ENCODE measurements around the gene CCS.

Gene CCS

DNA sequence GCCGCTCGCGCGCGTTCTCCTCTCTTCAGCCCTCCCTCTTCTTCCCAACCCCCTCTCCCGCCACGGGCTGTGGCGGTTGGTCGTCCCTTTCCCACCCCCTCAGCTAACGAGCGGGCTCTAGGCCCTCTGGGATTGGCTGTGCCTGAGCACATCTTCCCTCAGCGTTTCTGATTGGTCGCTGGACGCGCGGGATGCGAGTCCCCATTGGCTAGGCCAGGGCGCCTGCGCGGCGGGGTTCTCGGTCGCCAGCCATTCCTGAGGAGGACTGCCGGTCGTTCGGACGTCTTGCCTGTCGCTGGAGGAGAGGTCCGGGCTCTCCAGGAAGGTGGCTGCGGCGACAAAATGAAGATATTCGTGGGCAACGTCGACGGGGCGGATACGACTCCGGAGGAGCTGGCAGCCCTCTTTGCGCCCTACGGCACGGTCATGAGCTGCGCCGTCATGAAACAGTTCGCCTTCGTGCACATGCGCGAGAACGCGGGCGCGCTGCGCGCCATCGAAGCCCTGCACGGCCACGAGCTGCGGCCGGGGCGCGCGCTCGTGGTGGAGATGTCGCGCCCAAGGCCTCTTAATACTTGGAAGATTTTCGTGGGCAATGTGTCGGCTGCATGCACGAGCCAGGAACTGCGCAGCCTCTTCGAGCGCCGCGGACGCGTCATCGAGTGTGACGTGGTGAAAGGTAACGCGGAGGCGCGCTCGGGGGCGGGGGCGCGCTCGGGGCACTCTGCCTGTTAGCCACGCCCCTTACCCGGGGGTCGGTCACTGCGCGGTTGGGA lies 23.6 kb downstream of the CCS start, which contains the start of gene RBM14:
Gene RBM14, plus strand, starts transcription at position 252 of the 776 bp plus-strand sequence. Its CDS starts 91 bp downstream, at position 343.
- TF ChIP-seq CTCF (IDR thresholded peaks at IDR 0.05; ENCODE audit: insufficient read depth, low read length, poor library complexity, severe bottlenecking) (no peak), EZH2phosphoT487 (conservative IDR thresholded peaks at IDR 0.05; ENCODE audit: low read length) (no peak)
- Histone ChIP-seq H3K79me2 (ENCODE audit: insufficient read depth, low read length) (peaks cover 51% of the 10 kb centered on the region), H3K9ac (ENCODE audit: low read length) (peak within 1 kb of the TSS; percentile 100), H3K4me3 (ENCODE audit: insufficient read depth, low read length, poor library complexity, severe bottlenecking) (peak within 1 kb of the TSS; percentile 90), H3K27ac (ENCODE audit: low read depth, low read length) (peak within 1 kb of the TSS; percentile 78), H2AFZ (ENCODE audit: low read depth, low read length, severe bottlenecking) (peak within 1 kb of the TSS; percentile 87), H3K9me2 (replicated peaks; ENCODE audit: insufficient read depth, low read length) (no peaks in the 10 kb centered on the region), H4K20me1 (ENCODE audit: low read depth, low read length) (peaks cover 36% of the 10 kb centered on the region), H3K9me3 (ENCODE audit: insufficient read depth, low read length) (no peaks in the 10 kb centered on the region), H3K27me3 (ENCODE audit: low read length) (no peaks in the 10 kb centered on the region), H3F3A (ENCODE audit: insufficient read depth) (peaks cover 4% of the 10 kb centered on the region; the same call in 1 of the 2 replicates), H3K4me2 (ENCODE audit: low read depth, low read length, poor library complexity, severe bottlenecking) (peak within 1 kb of the TSS; percentile 94), H3K36me3 (ENCODE audit: low read length) (peaks cover 11% of the 10 kb centered on the region)

GRCh38 chr11:66617155-66617834 lies 24.3 kb downstream of the CCS start:
- peaks cover 59% of the 10 kb centered on the region for H3K79me2 ChIP-seq (ENCODE audit: insufficient read depth, low read length)
- no peak overlapping the region for H2AFZ ChIP-seq (ENCODE audit: low read depth, low read length, severe bottlenecking)
- TF ChIP-seq CTCF (IDR thresholded peaks at IDR 0.05; ENCODE audit: insufficient read depth, low read length, poor library complexity, severe bottlenecking): no peak
- no peak for TF ChIP-seq EZH2phosphoT487 (conservative IDR thresholded peaks at IDR 0.05; ENCODE audit: low read length)
- H3K9ac ChIP-seq (ENCODE audit: low read length): peak overlapping the region; percentile 100
- peaks cover 40% of the 10 kb centered on the region for H4K20me1 ChIP-seq (ENCODE audit: low read depth, low read length)
- no peaks in the 10 kb centered on the region for H3K9me3 ChIP-seq (ENCODE audit: insufficient read depth, low read length)
- peak overlapping the region; percentile 69 for H3K27ac ChIP-seq (ENCODE audit: low read depth, low read length)
- H3K27me3 ChIP-seq (ENCODE audit: low read length): no peaks in the 10 kb centered on the region
- no peaks in the 10 kb centered on the region for H3K9me2 ChIP-seq (replicated peaks; ENCODE audit: insufficient read depth, low read length)
- peaks cover 4% of the 10 kb centered on the region; the same call in 1 of the 2 replicates for H3F3A ChIP-seq (ENCODE audit: insufficient read depth)
- peaks cover 15% of the 10 kb centered on the region for H3K36me3 ChIP-seq (ENCODE audit: low read length)
- peak overlapping the region; percentile 90 for H3K4me3 ChIP-seq (ENCODE audit: insufficient read depth, low read length, poor library complexity, severe bottlenecking)
- peak overlapping the region; percentile 81 for H3K4me2 ChIP-seq (ENCODE audit: low read depth, low read length, poor library complexity, severe bottlenecking)

DNA sequence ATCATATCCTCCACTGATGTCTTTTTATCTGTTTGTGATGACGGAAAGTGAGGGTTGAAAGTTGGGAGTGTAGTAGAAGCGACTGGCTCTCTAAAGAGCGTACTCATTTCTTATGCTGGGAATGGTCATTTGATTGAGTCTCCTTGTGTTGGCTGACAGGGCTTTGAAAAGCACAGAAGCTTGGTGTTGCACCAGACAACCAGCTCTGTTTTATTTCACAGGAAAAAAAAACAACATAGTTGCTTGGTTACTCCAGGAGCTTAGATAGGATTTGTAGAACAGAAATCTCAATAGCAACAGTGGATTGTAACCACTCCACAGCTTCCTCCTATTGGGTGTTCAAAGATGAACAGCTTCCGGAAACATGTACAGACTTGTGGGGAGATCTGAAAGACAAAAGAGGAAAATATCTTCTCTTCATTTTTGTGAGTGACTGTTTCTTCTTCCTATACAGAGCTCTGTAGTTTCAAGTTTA lies 26.1 kb downstream of the CCS start:
- H3K9me3 ChIP-seq (ENCODE audit: insufficient read depth, low read length): no peaks in the 10 kb centered on the region
- H4K20me1 ChIP-seq (ENCODE audit: low read depth, low read length): peaks cover 58% of the 10 kb centered on the region
- H3K36me3 ChIP-seq (ENCODE audit: low read length): peaks cover 31% of the 10 kb centered on the region
- TF ChIP-seq CTCF (IDR thresholded peaks at IDR 0.05; ENCODE audit: insufficient read depth, low read length, poor library complexity, severe bottlenecking): no peak
- TF ChIP-seq EZH2phosphoT487 (conservative IDR thresholded peaks at IDR 0.05; ENCODE audit: low read length): no peak
- H3K79me2 ChIP-seq (ENCODE audit: insufficient read depth, low read length): peaks cover 77% of the 10 kb centered on the region
- H2AFZ ChIP-seq (ENCODE audit: low read depth, low read length, severe bottlenecking): no peak overlapping the region
- no peaks in the 10 kb centered on the region for H3K27me3 ChIP-seq (ENCODE audit: low read length)
- peaks cover 4% of the 10 kb centered on the region; the same call in 1 of the 2 replicates for H3F3A ChIP-seq (ENCODE audit: insufficient read depth)
- H3K9ac ChIP-seq (ENCODE audit: low read length): peak overlapping the region; percentile 100
- H3K27ac ChIP-seq (ENCODE audit: low read depth, low read length): no peak overlapping the region
- peak overlapping the region; percentile 90 for H3K4me3 ChIP-seq (ENCODE audit: insufficient read depth, low read length, poor library complexity, severe bottlenecking)
- H3K9me2 ChIP-seq (replicated peaks; ENCODE audit: insufficient read depth, low read length): no peaks in the 10 kb centered on the region
- H3K4me2 ChIP-seq (ENCODE audit: low read depth, low read length, poor library complexity, severe bottlenecking): peak overlapping the region; percentile 81
